HG03196 (cell line): ENCODE measurements around the gene AFP.

Source experiments
- ATAC-seq: cut with Tn5 transposase; IDR thresholded peaks from one replicate; pipeline ENCODE4 v1.9.1; 2021; ENCODE audit not compliant: unreplicated experiment

The AFP gene

GRCh38 chr4:73458184-73459047 lies 22.4 kb downstream of the AFP start:
- no peak for ATAC-seq

GRCh38 chr4:73459048-73459421 lies 23.0 kb downstream of the AFP start:
- no peak for ATAC-seq

GRCh38 chr4:73460913-73461522 lies 25.0 kb downstream of the AFP start:
- no peak for ATAC-seq

- no peak for ATAC-seq
Observed at GRCh38 chr4:73468170-73468569, 32.1 kb downstream of the AFP start.

- ATAC-seq: no peak
Observed at GRCh38 chr4:73470728-73471127, 34.7 kb downstream of the AFP start.

GRCh38 chr4:73477176-73477575 lies 41.2 kb downstream of the AFP start:
- no peak for ATAC-seq

- no peak for ATAC-seq
Observed at GRCh38 chr4:73479323-73479722, 43.3 kb downstream of the AFP start.

- ATAC-seq: no peak
Observed at GRCh38 chr4:73481358-73481757, 45.3 kb downstream of the AFP start, which contains the start of gene AFM. Gene AFM (plus strand): TSS chr4:73481745. CDS start chr4:73481776, 31 bp downstream.

- ATAC-seq: no peak
Observed at GRCh38 chr4:73485085-73485484, 49.1 kb downstream of the AFP start.

- no peak for ATAC-seq
Observed at GRCh38 chr4:73485596-73485995, 49.6 kb downstream of the AFP start.

- ATAC-seq: no peak
Observed at GRCh38 chr4:73486497-73486896, 50.5 kb downstream of the AFP start.

GRCh38 chr4:73487233-73487632 lies 51.2 kb downstream of the AFP start:
- ATAC-seq: no peak

- no peak for ATAC-seq
Observed at GRCh38 chr4:73499996-73500765, 64.2 kb downstream of the AFP start.

GRCh38 chr4:73501664-73502265 lies 65.7 kb downstream of the AFP start:
- no peak for ATAC-seq

- ATAC-seq: no peak
Observed at GRCh38 chr4:73505567-73505966, 69.5 kb downstream of the AFP start.
